Left lung (tissue), 10 donors: Measurements from ENCODE around the gene FKBP4. TPM values are rescaled to one million over a fixed set of nuclear protein-coding genes. Genes with fewer than 3 reads are reported as not detected.
A peak's percentile ranks its signal among the peaks of the same experiment; 100 is the strongest.

Source experiments
- ATAC-seq: fragments of 200-7000 bp; cut with Tn5 transposase; one replicate; pipeline ENCODE4 v1.9.1; 2020; ENCODE audit warnings: moderate library complexity
- DNase-seq, 4 donors: peaks; one replicate each; pipeline ENCODE4 v3.0.0-alpha.2; 2013 to 2020
- H3K27ac ChIP-seq, 2 donors: fragments of 200-600 bp; sonication (generic) in 1 of 2; one replicate each; pipeline versions ENCODE4 v1.5.0 to v1.8.0; 2020 to 2021
- H3K27me3 ChIP-seq, 2 donors: fragments of 200-600 bp; sonication (generic) in 1 of 2; one replicate each; pipeline versions ENCODE4 v1.5.0 to v1.8.0; 2020 to 2021
- H3K36me3 ChIP-seq, 2 donors: fragments of 200-600 bp; sonication (generic) in 1 of 2; one replicate each; pipeline versions ENCODE4 v1.5.0 to v1.8.0; 2020 to 2021
- H3K4me1 ChIP-seq, 2 donors: fragments of 200-600 bp; one replicate each; pipeline ENCODE4 v1.8.0; 2021
- H3K4me3 ChIP-seq, 2 donors: fragments of 200-600 bp; sonication (generic) in 1 of 2; one replicate each; pipeline versions ENCODE4 v1.5.0 to v1.8.0; 2020 to 2021; ENCODE audit warnings: mild to moderate bottlenecking in 1 of 2
- H3K9me3 ChIP-seq, 2 donors: fragments of 200-600 bp; sonication (generic) in 1 of 2; one replicate each; pipeline versions ENCODE4 v1.5.0 to v1.8.0; 2020 to 2021
- CTCF ChIP-seq, 2 donors: fragments of 200-600 bp; sonication (generic) in 1 of 2; IDR thresholded peaks; one replicate each; pipeline versions ENCODE4 v1.5.0 to v1.8.0; 2021; ENCODE audit warnings: antibody characterized with exemption in 2 of 2
- intact Hi-C, 2 donors: fragments of 100-400 bp; cut with DNase I; formaldehyde crosslinking; loops; one replicate each; pipeline versions ENCODE4 v1.11.2 to v1.14.2; 2022
- polyA plus RNA-seq, 6 donors: library from polyadenylated mRNA; unstranded; fragments of 120-200 nt; gene quantifications; one replicate each; pipeline ENCODE4 v1.2.1, GENCODE V29; 2013; ENCODE audit not compliant: insufficient read length in 6 of 6
- total RNA-seq, 2 donors: library from RNA; stranded (reverse); fragmentation: NEBNext Ultra II Directional; extraction: Animal tissue kit (Norgen Biotek cat#: 25700); gene quantifications; one replicate each; pipeline ENCODE4 v1.2.1, GENCODE V29; 2021
- donor health status: DM: no; HTN: yes; CAD: no.
- donor health status: DM: no; HTN: no; CAD: no.

Gene FKBP4
- total and polyA plus RNA-seq, 8 donors, result 48.1 to 110 (median 85.2) TPM

- Histone ChIP-seq H3K27ac (no peak overlapping the region), H3K4me1 (no peaks in the 10 kb centered on the region), H3K9me3 (no peaks in the 10 kb centered on the region), H3K36me3 (peaks cover 0 to 19% of the 10 kb centered on the region in 2 donors), H3K4me3 (no peak overlapping the region), H3K27me3 (no peaks in the 10 kb centered on the region)
- no peak for DNase-seq
- intact Hi-C loops, result loop anchor here in 1 of 2 donors (10.0 kb wide), 1 partner anchor 192 kb away; no protein-coding TSS in a partner anchor
- ATAC-seq, result no peak
- TF ChIP-seq CTCF (IDR thresholded peaks at IDR 0.05), result no peak
Measured at GRCh38 chr12:2842948-2843347, 48.2 kb downstream of the FKBP4 start.

GRCh38 chr12:2844786-2845185 is 50.0 kb downstream of the FKBP4 start:
- no peaks in the 10 kb centered on the region for H3K27me3 ChIP-seq
- intact Hi-C loops, result loop anchor here in 1 of 2 donors (10.0 kb wide), 1 partner anchor 190 kb away; no protein-coding TSS in a partner anchor
- TF ChIP-seq CTCF (IDR thresholded peaks at IDR 0.05), result no peak
- H3K4me1 ChIP-seq, result no peaks in the 10 kb centered on the region
- H3K4me3 ChIP-seq, result no peak overlapping the region
- H3K9me3 ChIP-seq, result no peaks in the 10 kb centered on the region
- ATAC-seq (no peak), DNase-seq (no peak)
- peaks cover 0 to 14% of the 10 kb centered on the region in 2 donors for H3K36me3 ChIP-seq
- H3K27ac ChIP-seq, result no peak overlapping the region

GRCh38 chr12:2845280-2845679 is 50.5 kb downstream of the FKBP4 start:
- Histone ChIP-seq H3K27me3 (no peaks in the 10 kb centered on the region), H3K27ac (no peak overlapping the region), H3K4me1 (no peaks in the 10 kb centered on the region), H3K36me3 (peaks cover 0 to 14% of the 10 kb centered on the region in 2 donors), H3K9me3 (no peaks in the 10 kb centered on the region), H3K4me3 (no peak overlapping the region)
- DNase-seq, result peak in 1 of 4 donors; percentile 41
- no peak for TF ChIP-seq CTCF (IDR thresholded peaks at IDR 0.05)
- no peak for ATAC-seq
- intact Hi-C loops, result loop anchor here in 1 of 2 donors (10.0 kb wide), 1 partner anchor 190 kb away; no protein-coding TSS in a partner anchor

GRCh38 chr12:2851931-2852330 is 57.2 kb downstream of the FKBP4 start:
- Histone ChIP-seq H3K36me3 (peaks cover 0 to 5% of the 10 kb centered on the region in 2 donors), H3K9me3 (no peaks in the 10 kb centered on the region), H3K27ac (no peak overlapping the region), H3K4me3 (no peak overlapping the region), H3K4me1 (no peaks in the 10 kb centered on the region), H3K27me3 (no peaks in the 10 kb centered on the region)
- DNase-seq (no peak), ATAC-seq (no peak)
- TF ChIP-seq CTCF (IDR thresholded peaks at IDR 0.05), result no peak
- intact Hi-C loops, result no loop called here

- ATAC-seq (peak; percentile 98), DNase-seq (peak; percentile 74 to 89 (median 83))
- Histone ChIP-seq H3K27me3 (no peaks in the 10 kb centered on the region), H3K36me3 (peaks cover 0 to 8% of the 10 kb centered on the region in 2 donors), H3K4me3 (no peak overlapping the region), H3K27ac (no peak overlapping the region), H3K4me1 (no peaks in the 10 kb centered on the region), H3K9me3 (no peaks in the 10 kb centered on the region)
- peak; percentile 72 to 75 for TF ChIP-seq CTCF (IDR thresholded peaks at IDR 0.05)
- intact Hi-C loops, result no loop called here
Measured at GRCh38 chr12:2853626-2854025, 58.9 kb downstream of the FKBP4 start.

Other genes with a start within 250 kb of the FKBP4 start
- 10 to 100 TPM; 29.0 to 32.1 TPM for gene ITFG2, start 17.7 kb downstream of the FKBP4 start, total RNA-seq
- 10 to 100 TPM; 60.4 to 77.9 (median 70.9) TPM for gene ITFG2, start 17.7 kb downstream of the FKBP4 start, polyA plus RNA-seq
- gene NRIP2, start 40.1 kb downstream of the FKBP4 start, total RNA-seq, result under 1 TPM; 0.79 to 0.96 TPM
- gene NRIP2, start 40.1 kb downstream of the FKBP4 start, polyA plus RNA-seq, result 1 to 10 TPM; 6.3 to 8.1 (median 7.4) TPM
- gene TEX52, start 62.1 kb downstream of the FKBP4 start, total RNA-seq, result not detected
- gene TEX52, start 62.1 kb downstream of the FKBP4 start, polyA plus RNA-seq, result 1 to 10 TPM; 1.9 to 4.6 (median 3.3) TPM
- gene FOXM1, start 82.2 kb downstream of the FKBP4 start, total RNA-seq, result 10 to 100 TPM in 1 of 2 donors, 1 to 10 TPM in 1; 4.7 to 16.5 TPM
- gene FOXM1, start 82.2 kb downstream of the FKBP4 start, polyA plus RNA-seq, result 10 to 100 TPM; 24.5 to 54.0 (median 30.7) TPM
- gene RHNO1, start 82.3 kb downstream of the FKBP4 start, total RNA-seq, result 10 to 100 TPM; 11.7 to 19.0 TPM
- 10 to 100 TPM; 30.0 to 44.4 (median 36.6) TPM for gene RHNO1, start 82.3 kb downstream of the FKBP4 start, polyA plus RNA-seq
- 10 to 100 TPM; 15.3 to 18.0 TPM for gene TULP3, start 95.9 kb downstream of the FKBP4 start, total RNA-seq
- gene TULP3, start 95.9 kb downstream of the FKBP4 start, polyA plus RNA-seq, result 10 to 100 TPM; 33.0 to 41.0 (median 38.4) TPM
- 10 to 100 TPM; 21.8 to 34.1 TPM for gene TEAD4, start 164.4 kb downstream of the FKBP4 start, total RNA-seq
- gene TEAD4, start 164.4 kb downstream of the FKBP4 start, polyA plus RNA-seq, result 10 to 100 TPM; 12.2 to 17.7 (median 13.0) TPM